Adrenal gland (tissue), 12 donors: ENCODE measurements around the gene LGALS8. TPM values are rescaled to one million over a fixed set of nuclear protein-coding genes. Genes with fewer than 3 reads are reported as not detected.
"Not testable (repeated sequence)": the region's sequence is repeated elsewhere in the genome, so short reads cannot be mapped to it uniquely, and the experiment has no call there.

Experiments used
- DNase-seq, 7 donors: peaks; one replicate each; pipeline ENCODE4 v3.0.0-alpha.2; 2019 to 2020
- H3K27ac ChIP-seq, 5 donors: fragments of 200-600 bp; sonication (generic) in 4 of 5; 1 replicate in 3 of 5; 2 replicates in 2 of 5; pipeline versions ENCODE4 v1.5.1 to v1.8.0; 2016 to 2020; ENCODE audit warnings: mild to moderate bottlenecking in 1 of 5
- H3K27me3 ChIP-seq: fragments of 200-600 bp; 2 replicates; pipeline ENCODE4 v1.8.0; 2021
- H3K36me3 ChIP-seq, 2 donors: fragments of 200-600 bp; replicated peaks in 1 of 2; 1 replicate in 1 of 2; 2 replicates in 1 of 2; pipeline versions ENCODE4 v1.5.1 to v1.8.0; 2018 to 2022
- H3K4me1 ChIP-seq, 2 donors: fragments of 200-600 bp; replicated peaks in 1 of 2; 1 replicate in 1 of 2; 2 replicates in 1 of 2; pipeline versions ENCODE4 v1.5.1 to v1.8.0; 2018 to 2021
- H3K4me3 ChIP-seq, 4 donors: fragments of 200-600 bp; sonication (generic) in 3 of 4; one replicate each; pipeline ENCODE4 v1.5.1; 2016 to 2018
- H3K9me3 ChIP-seq, 3 donors: fragments of 200-600 bp; sonication (generic) in 1 of 3; replicated peaks in 1 of 3; 1 replicate in 2 of 3; 2 replicates in 1 of 3; pipeline versions ENCODE4 v1.5.1 to v1.8.0; 2016 to 2021
- POLR2A ChIP-seq, 2 donors: fragments of 450-650 bp; IDR thresholded peaks; one replicate each; pipeline ENCODE4 v1.6.1; 2017; ENCODE audit warnings: antibody characterized with exemption in 2 of 2, mild to moderate bottlenecking in 2 of 2, moderate library complexity in 1 of 2
- WGBS, 4 donors: extraction: QIAGEN DNeasy Blood & Tissue Kit in 2 of 4; methylation state at CpG; one replicate each; pipeline versions ENCODE4 v1.1.5 to v1.1.7; 2013 to 2017; 5-methylcytosine and 5-hydroxymethylcytosine counted together
- intact Hi-C, 2 donors: fragments of 100-400 bp; cut with DNase I; formaldehyde crosslinking; loops; one replicate each; pipeline versions ENCODE4 v1.14.1 to v1.15.0; 2022 to 2023
- polyA plus RNA-seq, 3 donors: library from polyadenylated mRNA; stranded (reverse); fragments of 200-250 nt in 2 of 3; fragments of 350-450 nt in 1 of 3; fragmentation: Illumina TruSeq in 1 of 3; extraction: RNeasy Lipid Tissue Mini Kit (QIAGEN cat#74804) in 1 of 3; gene quantifications; one replicate each; pipeline ENCODE4 v1.2.3, GENCODE V29; 2013 to 2014
- total RNA-seq, 9 donors: library from RNA; depleted of rRNA in 4 of 9; stranded (reverse); fragments of >200 nt in 4 of 9; fragments of 120-200 nt in 1 of 9; fragmentation: NEBNext Ultra II Directional in 1 of 9; extraction: Animal tissue kit (Norgen Biotek cat#: 25700) in 1 of 9; gene quantifications; one replicate each; pipeline versions ENCODE4 v1.1.0 to v1.2.4, GENCODE V29; 2013 to 2023
- TF ChIP-seq, protein P1 (sequence below), 6 experiments: fragments of 450-650 bp in 4 of 6; fragments of 200-600 bp in 2 of 6; sonication (generic) in 1 of 6; IDR thresholded peaks; 1 replicate in 5 of 6; 2 replicates in 1 of 6; pipeline versions ENCODE4 v1.5.1 to v1.8.0; 2016 to 2021; ENCODE audit warnings: antibody characterized with exemption in 6 of 6, mild to moderate bottlenecking in 2 of 6, moderate library complexity in 1 of 6
- donor health status: healthy with polysubstance abuse.
- donor health status: Bipolar disorder and iron deficiency.
- donor health status: DM: yes; HTN: yes; CAD: no.
- donor health status: DM: no; HTN: no; CAD: no.
- donor health status: DM: no; HTN: no; CAD: no.
- donor health status: DM: yes; HTN: yes; CAD: no.

Gene LGALS8
- total and polyA plus RNA-seq, 12 donors, result 23.2 to 100 (median 54.6) TPM

DNA sequence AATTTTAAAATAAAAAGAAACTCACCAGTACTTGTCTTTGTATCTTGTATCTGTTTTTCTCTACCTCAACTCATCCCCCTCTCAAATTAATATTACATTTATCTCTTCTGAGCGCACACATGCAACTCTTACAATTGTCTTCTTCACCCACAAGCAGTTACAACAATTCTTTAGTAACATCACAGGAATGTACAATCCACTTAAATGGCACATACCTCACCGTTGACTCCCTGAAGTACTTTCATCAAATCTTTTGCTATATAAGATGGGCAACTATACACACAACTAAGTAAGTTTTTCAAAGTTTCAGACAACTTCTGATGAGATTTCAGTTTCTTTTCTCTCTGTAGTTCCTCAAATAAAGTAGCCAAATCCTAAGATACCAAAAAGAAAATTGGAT is 52.2 kb downstream of the LGALS8 start:
- Histone ChIP-seq H3K4me1 (no peaks in the 10 kb centered on the region), H3K9me3 (no peaks in the 10 kb centered on the region), H3K27ac (no peak overlapping the region), H3K27me3 (no peaks in the 10 kb centered on the region), H3K36me3 (peaks cover 0 to 53% of the 10 kb centered on the region in 2 donors), H3K4me3 (no peak overlapping the region)
- 45 to 73% (median 67%) methylated on average over 2 of the region's 2 CpGs for WGBS, 4 donors
- no peak for DNase-seq
- intact Hi-C loops, result no loop called here
- TF ChIP-seq POLR2A (IDR thresholded peaks at IDR 0.05), result no peak
- TF ChIP-seq, protein P1, sequence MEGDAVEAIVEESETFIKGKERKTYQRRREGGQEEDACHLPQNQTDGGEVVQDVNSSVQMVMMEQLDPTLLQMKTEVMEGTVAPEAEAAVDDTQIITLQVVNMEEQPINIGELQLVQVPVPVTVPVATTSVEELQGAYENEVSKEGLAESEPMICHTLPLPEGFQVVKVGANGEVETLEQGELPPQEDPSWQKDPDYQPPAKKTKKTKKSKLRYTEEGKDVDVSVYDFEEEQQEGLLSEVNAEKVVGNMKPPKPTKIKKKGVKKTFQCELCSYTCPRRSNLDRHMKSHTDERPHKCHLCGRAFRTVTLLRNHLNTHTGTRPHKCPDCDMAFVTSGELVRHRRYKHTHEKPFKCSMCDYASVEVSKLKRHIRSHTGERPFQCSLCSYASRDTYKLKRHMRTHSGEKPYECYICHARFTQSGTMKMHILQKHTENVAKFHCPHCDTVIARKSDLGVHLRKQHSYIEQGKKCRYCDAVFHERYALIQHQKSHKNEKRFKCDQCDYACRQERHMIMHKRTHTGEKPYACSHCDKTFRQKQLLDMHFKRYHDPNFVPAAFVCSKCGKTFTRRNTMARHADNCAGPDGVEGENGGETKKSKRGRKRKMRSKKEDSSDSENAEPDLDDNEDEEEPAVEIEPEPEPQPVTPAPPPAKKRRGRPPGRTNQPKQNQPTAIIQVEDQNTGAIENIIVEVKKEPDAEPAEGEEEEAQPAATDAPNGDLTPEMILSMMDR (IDR thresholded peaks at IDR 0.05), result no peak

DNA sequence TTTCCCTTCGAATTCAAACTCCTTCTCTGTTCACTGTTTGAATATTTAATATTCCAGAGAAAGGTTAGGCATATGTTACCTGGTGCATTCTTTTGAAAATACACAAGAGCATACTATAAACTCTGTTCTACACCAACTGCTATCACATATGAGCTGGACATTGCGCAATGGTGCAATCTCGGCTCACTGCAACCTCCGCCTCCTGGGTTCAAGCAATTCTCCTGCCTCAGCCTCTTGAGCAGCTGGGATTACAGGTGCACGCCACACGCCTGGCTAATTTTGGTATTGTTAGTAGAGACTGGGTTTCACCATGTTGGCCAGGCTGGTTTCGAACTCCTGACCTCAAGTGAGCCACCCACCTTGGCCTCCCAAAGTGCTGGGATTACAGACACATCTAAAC is 53.3 kb downstream of the LGALS8 start:
- H3K9me3 ChIP-seq, DNase-seq, H3K4me3 ChIP-seq, H3K27me3 ChIP-seq, H3K27ac ChIP-seq, intact Hi-C loops, H3K4me1 ChIP-seq: not testable (repeated sequence)
- H3K36me3 ChIP-seq, result peaks cover 0 to 53% of the 10 kb centered on the region in 2 donors
- 74 to 90% (median 82%) methylated on average over 7 of the region's 7 CpGs for WGBS, 4 donors

DNA sequence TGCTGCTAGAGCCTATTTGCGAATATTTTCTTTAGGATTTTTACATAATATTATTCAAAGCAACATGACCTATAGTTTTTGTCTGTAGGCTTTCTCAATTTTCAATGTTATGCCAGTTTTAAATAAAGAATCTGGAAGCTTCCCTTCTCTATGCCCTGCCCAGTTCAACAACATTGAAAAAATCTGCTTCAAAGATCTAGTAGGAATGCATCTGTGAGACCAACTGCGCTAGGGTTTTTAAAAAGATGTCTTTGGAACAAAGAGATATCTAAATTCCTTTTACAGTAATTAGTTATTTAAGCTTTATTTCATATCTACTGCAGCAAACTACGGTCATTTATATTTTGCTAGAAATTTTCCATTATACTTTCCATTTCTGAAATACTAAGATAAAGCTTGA is 54.9 kb downstream of the LGALS8 start:
- Histone ChIP-seq H3K4me3 (no peak overlapping the region), H3K36me3 (peaks cover 0 to 53% of the 10 kb centered on the region in 2 donors), H3K9me3 (no peaks in the 10 kb centered on the region), H3K4me1 (no peaks in the 10 kb centered on the region), H3K27me3 (no peaks in the 10 kb centered on the region), H3K27ac (no peak overlapping the region)
- intact Hi-C loops, result no loop called here
- no peak for DNase-seq
- WGBS, 4 donors, result 95 to 97% (median 96%) methylated on average over 3 of the region's 3 CpGs
- TF ChIP-seq, protein P1 (IDR thresholded peaks at IDR 0.05), result no peak

DNA sequence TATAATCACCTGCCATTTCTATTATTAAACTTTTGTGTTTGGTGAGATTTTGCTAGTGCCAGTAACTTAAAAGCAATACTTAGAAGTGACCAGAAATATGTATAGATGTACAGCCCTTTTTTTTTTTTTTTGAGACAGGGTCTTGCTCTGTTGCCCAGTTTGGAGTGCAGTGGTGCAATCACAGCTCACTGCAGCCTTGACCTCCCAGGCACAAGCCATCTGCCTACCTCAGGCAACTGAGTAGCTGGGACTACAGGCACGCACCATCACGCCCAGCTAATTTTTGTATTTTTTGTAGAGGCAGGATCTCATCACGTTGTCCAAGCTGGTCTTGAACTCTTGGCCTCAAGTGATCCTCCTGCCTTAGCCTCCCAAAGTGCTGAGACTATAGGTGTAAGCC is 56.6 kb downstream of the LGALS8 start:
- H3K4me3 ChIP-seq, H3K27ac ChIP-seq, DNase-seq, H3K27me3 ChIP-seq, intact Hi-C loops, H3K9me3 ChIP-seq, H3K4me1 ChIP-seq: not testable (repeated sequence)
- 93 to 98% (median 96%) methylated on average over 3 of the region's 3 CpGs for WGBS, 4 donors
- H3K36me3 ChIP-seq, result peaks cover 0 to 60% of the 10 kb centered on the region in 2 donors

DNA sequence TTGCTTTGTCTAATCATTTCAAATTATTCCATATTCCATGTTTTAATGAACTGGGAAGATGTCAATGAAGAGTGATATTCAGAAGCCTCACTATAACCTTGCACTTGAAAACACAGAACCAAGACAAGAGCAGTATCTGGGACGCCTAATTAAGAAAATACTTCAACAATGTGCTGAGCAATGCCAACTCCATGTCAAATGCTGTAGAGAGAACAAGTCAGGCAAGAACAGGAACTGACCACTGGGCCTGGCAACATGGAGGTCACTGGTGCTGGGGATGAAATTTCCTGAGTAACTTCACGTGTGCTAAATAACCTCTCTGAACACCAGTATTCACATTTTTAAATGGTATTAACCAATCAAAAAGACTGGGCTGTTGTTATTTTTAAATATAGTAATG is 57.7 kb downstream of the LGALS8 start:
- H3K4me3 ChIP-seq, result no peak overlapping the region
- TF ChIP-seq, protein P1 (IDR thresholded peaks at IDR 0.05), result no peak
- TF ChIP-seq POLR2A (IDR thresholded peaks at IDR 0.05), result no peak
- no peak overlapping the region for H3K27ac ChIP-seq
- no peaks in the 10 kb centered on the region for H3K27me3 ChIP-seq
- DNase-seq, result no peak
- H3K36me3 ChIP-seq, result peaks cover 0 to 63% of the 10 kb centered on the region in 2 donors
- intact Hi-C loops, result no loop called here
- no peaks in the 10 kb centered on the region for H3K9me3 ChIP-seq
- WGBS, 4 donors, result 86 to 94% (median 89%) methylated on average over 2 of the region's 2 CpGs
- H3K4me1 ChIP-seq, result no peaks in the 10 kb centered on the region
